ENCODE data around the gene MCC. TPM values are rescaled to one million over a fixed set of nuclear protein-coding genes. Genes with fewer than 3 reads are reported as not detected.

Gene MCC
- total and polyA plus RNA-seq, 2 donors (not counting 1 experiment from before 2014, with no cell fraction given) = 0.09 to 0.32 TPM

DNA sequence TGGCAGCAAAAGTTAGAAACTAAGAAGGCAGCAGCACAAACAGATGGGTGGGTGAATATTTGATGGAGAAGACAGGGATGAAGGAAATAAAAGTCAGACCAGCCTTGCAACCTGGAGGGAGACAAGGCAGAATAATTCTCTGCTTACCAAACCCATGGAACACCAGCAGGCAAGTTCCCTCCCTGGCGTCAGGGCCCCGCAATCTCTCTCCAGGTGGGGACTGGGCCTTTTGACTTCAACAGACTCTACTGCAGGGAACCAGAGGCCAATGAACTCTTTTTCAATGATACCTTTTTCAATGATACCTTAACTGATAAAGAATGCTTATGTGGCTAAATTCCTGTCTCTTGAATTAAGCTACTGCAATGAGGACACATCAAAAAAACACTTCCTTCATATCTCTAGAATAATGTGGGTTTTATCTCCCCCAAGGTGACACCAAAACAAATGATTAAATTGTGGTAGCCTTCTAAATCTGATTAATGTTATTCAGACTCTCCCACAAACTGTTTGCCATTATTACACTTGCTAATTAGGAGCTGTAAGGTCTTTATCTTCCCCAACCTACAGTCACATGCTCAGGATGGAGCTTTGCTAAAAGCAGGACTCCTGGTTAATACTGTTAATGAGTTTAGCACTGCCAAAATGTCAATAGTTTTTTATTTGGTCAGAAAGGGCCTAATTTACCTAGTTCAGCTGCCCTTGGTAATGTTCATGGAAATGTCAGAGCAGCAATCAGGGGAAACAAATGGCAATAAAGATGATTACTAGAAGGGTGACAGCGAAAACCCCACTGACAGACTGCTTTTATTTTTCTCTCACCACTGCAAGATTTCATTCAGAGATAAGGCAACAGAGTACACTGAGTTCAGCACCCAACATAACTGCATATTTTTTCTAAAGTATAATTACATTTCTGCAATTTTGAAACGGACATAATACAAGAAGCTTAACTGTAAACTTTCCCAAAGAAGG lies 218.9 kb downstream of the MCC start:
- no peak overlapping the region for H3K27ac ChIP-seq (ENCODE audit: low read length in 2 of 2)
- H3K9ac ChIP-seq (ENCODE audit: low read length) = no peak overlapping the region
- WGBS (ENCODE audit: insufficient coverage) = no CpG with 5 or more reads among the region's 4 CpGs
- H3K36me3 ChIP-seq (replicated peaks in 1 of 2; ENCODE audit: control extremely low read depth in 1 of 2, control insufficient read depth in 1 of 2, extremely low read depth in 1 of 2, insufficient read depth in 2 of 2, low read length in 1 of 2) = no peaks in the 10 kb centered on the region
- ATAC-seq (ENCODE audit: low read depth) (no peak), DNase-seq (no peak)
- CTCF ChIA-PET = no interaction called here
- H3K4me3 Mint-ChIP-seq = no peak overlapping the region
- no peak overlapping the region for H3K27ac Mint-ChIP-seq
- H3K9me3 Mint-ChIP-seq (ENCODE audit: insufficient read depth) = no peaks in the 10 kb centered on the region
- H3K4me2 ChIP-seq (replicated peaks; ENCODE audit: low read depth, low read length, poor library complexity, severe bottlenecking) = no peak overlapping the region
- no peak for TF ChIP-seq CTCF (IDR thresholded peaks at IDR 0.05)
- TF ChIP-seq EZH2 (IDR thresholded peaks at IDR 0.05; ENCODE audit: borderline replicate concordance, insufficient read depth, low read depth, low read length, poor library complexity, severe bottlenecking) = no peak
- no peaks in the 10 kb centered on the region for H3K4me1 Mint-ChIP-seq
- no peaks in the 10 kb centered on the region for H3K27me3 ChIP-seq (replicated peaks in 1 of 4; ENCODE audit: control extremely low read depth in 1 of 4, control insufficient read depth in 3 of 4, insufficient read depth in 4 of 4, low read length in 3 of 4)
- intact Hi-C loops (cut with micrococcal nuclease) = no loop called here
- H3K79me2 ChIP-seq (ENCODE audit: control insufficient read depth, insufficient read depth, low read length) = no peaks in the 10 kb centered on the region
- H3K27me3 Mint-ChIP-seq = peaks cover 15% of the 10 kb centered on the region
- H3K4me3 ChIP-seq (ENCODE audit: control extremely low read depth in 1 of 5, extremely low read depth in 1 of 5, insufficient read depth in 1 of 5, low read depth in 2 of 5, low read length in 4 of 5) = no peak overlapping the region
- H3K9me3 ChIP-seq (ENCODE audit: control extremely low read depth in 1 of 3, control insufficient read depth in 2 of 3, insufficient read depth in 1 of 3, low read length in 2 of 3) = no peaks in the 10 kb centered on the region
- H3K4me1 ChIP-seq (ENCODE audit: control insufficient read depth in 2 of 2, insufficient read depth in 2 of 2, low read length in 2 of 2) = no peaks in the 10 kb centered on the region
- H2AFZ ChIP-seq (ENCODE audit: insufficient read depth, low read depth, low read length, poor library complexity, severe bottlenecking) = no peak overlapping the region
- POLR2A ChIA-PET = no interaction called here
- no peaks in the 10 kb centered on the region for H4K20me1 ChIP-seq (ENCODE audit: control insufficient read depth, insufficient read depth, low read length, poor library complexity, severe bottlenecking)

- Histone ChIP-seq H3K4me1 (ENCODE audit: control insufficient read depth in 2 of 2, insufficient read depth in 2 of 2, low read length in 2 of 2) (no peaks in the 10 kb centered on the region), H3K79me2 (ENCODE audit: control insufficient read depth, insufficient read depth, low read length) (no peaks in the 10 kb centered on the region), H3K9ac (ENCODE audit: low read length) (no peak overlapping the region), H2AFZ (ENCODE audit: insufficient read depth, low read depth, low read length, poor library complexity, severe bottlenecking) (no peak overlapping the region), H3K36me3 (replicated peaks in 1 of 2; ENCODE audit: control extremely low read depth in 1 of 2, control insufficient read depth in 1 of 2, extremely low read depth in 1 of 2, insufficient read depth in 2 of 2, low read length in 1 of 2) (no peaks in the 10 kb centered on the region), H3K27me3 (replicated peaks in 1 of 4; ENCODE audit: control extremely low read depth in 1 of 4, control insufficient read depth in 3 of 4, insufficient read depth in 4 of 4, low read length in 3 of 4) (no peaks in the 10 kb centered on the region), H3K9me3 (ENCODE audit: control extremely low read depth in 1 of 3, control insufficient read depth in 2 of 3, insufficient read depth in 1 of 3, low read length in 2 of 3) (no peaks in the 10 kb centered on the region), H3K27ac (ENCODE audit: low read length in 2 of 2) (no peak overlapping the region), H3K4me3 (ENCODE audit: control extremely low read depth in 1 of 5, extremely low read depth in 1 of 5, insufficient read depth in 1 of 5, low read depth in 2 of 5, low read length in 4 of 5) (no peak overlapping the region), H3K4me2 (replicated peaks; ENCODE audit: low read depth, low read length, poor library complexity, severe bottlenecking) (no peak overlapping the region), H4K20me1 (ENCODE audit: control insufficient read depth, insufficient read depth, low read length, poor library complexity, severe bottlenecking) (no peaks in the 10 kb centered on the region)
- Mint-ChIP-seq H3K4me1 (no peaks in the 10 kb centered on the region), H3K27me3 (peaks cover 15% of the 10 kb centered on the region), H3K4me3 (no peak overlapping the region), H3K27ac (no peak overlapping the region), H3K9me3 (ENCODE audit: insufficient read depth) (no peaks in the 10 kb centered on the region)
- ATAC-seq (ENCODE audit: low read depth) = no peak
- intact Hi-C loops (cut with micrococcal nuclease) = no loop called here
- DNase-seq = no peak
- TF ChIP-seq CTCF (IDR thresholded peaks at IDR 0.05) = no peak
- no peak for TF ChIP-seq EZH2 (IDR thresholded peaks at IDR 0.05; ENCODE audit: borderline replicate concordance, insufficient read depth, low read depth, low read length, poor library complexity, severe bottlenecking)
- WGBS (ENCODE audit: insufficient coverage) = 96% methylated on average over 2 of the region's 4 CpGs
- CTCF ChIA-PET = no interaction called here
- POLR2A ChIA-PET = no interaction called here
These were observed 220.0 kb downstream of the MCC start for GRCh38 chr5:113268232-113268631.

All from B cell (primary cell).